MCF 10A (cell line): Measurements from ENCODE around the gene TEK. TPM values are rescaled to one million over a fixed set of nuclear protein-coding genes. Genes with fewer than 3 reads are reported as not detected.

ENCODE experiments used
- BruUV-seq: library from RNA; stranded (reverse); fragments of 400-500 nt; replicated peaks from 2 replicates; lab custom pipeline; 2021; lab: Mats Ljungman, UMichigan
- CTCF ChIA-PET: fragments of 300-600 bp; sonication (Branson Sonifier 250); formaldehyde crosslinking; extraction: SDS; loops from one replicate; lab custom pipeline; 2021; ENCODE audit warnings: antibody characterized with exemption, inconsistent platforms; lab: Yijun Ruan, JAX
- POLR2A ChIA-PET: fragments of 300-600, 350-650 bp; sonication (Branson Sonifier 250); formaldehyde crosslinking; extraction: SDS; loops from one replicate; lab custom pipeline; 2020; ENCODE audit warnings: antibody characterized with exemption, inconsistent platforms; lab: Yijun Ruan, JAX
- DNase-seq: peaks from one replicate; pipeline ENCODE4 v3.0.0-alpha.2; 2018; ENCODE audit not compliant: unreplicated experiment
- H3K27ac Mint-ChIP-seq: one replicate; pipeline ENCODE4 v1.8.0; 2022; ENCODE audit warnings: mild to moderate bottlenecking, low read depth, mixed read lengths; ENCODE audit not compliant: unreplicated experiment
- H3K27me3 Mint-ChIP-seq: one replicate; pipeline ENCODE4 v1.8.0; 2022; ENCODE audit warnings: mixed read lengths; ENCODE audit not compliant: insufficient read depth, unreplicated experiment
- H3K36me3 Mint-ChIP-seq: one replicate; pipeline ENCODE4 v1.8.0; 2022; ENCODE audit warnings: mild to moderate bottlenecking, moderate library complexity, mixed read lengths; ENCODE audit not compliant: insufficient read depth, unreplicated experiment
- H3K4me1 Mint-ChIP-seq: one replicate; pipeline ENCODE4 v1.8.0; 2022; ENCODE audit warnings: mixed read lengths; ENCODE audit not compliant: insufficient read depth, unreplicated experiment
- H3K4me3 Mint-ChIP-seq: one replicate; pipeline ENCODE4 v1.8.0; 2022; ENCODE audit warnings: mild to moderate bottlenecking, moderate library complexity, mixed read lengths; ENCODE audit not compliant: unreplicated experiment
- H3K9me3 Mint-ChIP-seq: one replicate; pipeline ENCODE4 v1.8.0; 2022; ENCODE audit warnings: mixed read lengths; ENCODE audit not compliant: unreplicated experiment
- intact Hi-C: fragments of 100-400 bp; cut with micrococcal nuclease; formaldehyde crosslinking; loops from 2 replicates; pipeline ENCODE4 v1.14.1; 2022
- total RNA-seq: library from RNA; stranded (reverse); gene quantifications from 2 replicates; pipeline ENCODE4 v1.2.3, GENCODE V29; 2022
- TF ChIP-seq, protein P1 (sequence below): fragments of 200-600 bp; IDR thresholded peaks from one replicate; pipeline ENCODE4 v1.8.0; 2022; ENCODE audit warnings: antibody characterized with exemption, mild to moderate bottlenecking; ENCODE audit not compliant: unreplicated experiment

Gene TEK
- total RNA-seq, 1 experiment from 2014 or later, result 0.91 TPM

DNA sequence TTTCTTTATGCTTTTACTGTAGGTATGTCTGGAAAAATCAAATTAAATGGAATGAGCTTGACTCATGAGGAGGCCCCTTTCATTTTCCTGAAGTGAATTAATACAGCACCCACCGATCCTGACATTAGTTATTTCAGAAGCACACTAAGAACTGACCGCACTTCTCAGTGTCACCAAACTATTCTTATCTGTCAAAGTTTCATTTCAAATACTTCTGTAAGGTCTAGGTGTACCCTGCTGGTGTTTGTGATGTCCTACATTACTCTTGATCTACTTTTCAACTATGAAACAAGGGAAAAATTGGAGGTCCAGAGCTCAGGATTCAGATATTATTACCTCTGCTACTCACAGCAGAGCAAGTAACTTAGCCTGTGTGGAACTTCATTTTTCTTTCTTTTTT is 1.8 kb upstream of the TEK start:
- Mint-ChIP-seq H3K4me1 (no peaks in the 10 kb centered on the region), H3K27me3 (no peaks in the 10 kb centered on the region), H3K4me3 (no peak overlapping the region), H3K36me3 (peaks cover 4% of the 10 kb centered on the region), H3K9me3 (no peaks in the 10 kb centered on the region), H3K27ac (no peak overlapping the region)
- TF ChIP-seq, protein P1, sequence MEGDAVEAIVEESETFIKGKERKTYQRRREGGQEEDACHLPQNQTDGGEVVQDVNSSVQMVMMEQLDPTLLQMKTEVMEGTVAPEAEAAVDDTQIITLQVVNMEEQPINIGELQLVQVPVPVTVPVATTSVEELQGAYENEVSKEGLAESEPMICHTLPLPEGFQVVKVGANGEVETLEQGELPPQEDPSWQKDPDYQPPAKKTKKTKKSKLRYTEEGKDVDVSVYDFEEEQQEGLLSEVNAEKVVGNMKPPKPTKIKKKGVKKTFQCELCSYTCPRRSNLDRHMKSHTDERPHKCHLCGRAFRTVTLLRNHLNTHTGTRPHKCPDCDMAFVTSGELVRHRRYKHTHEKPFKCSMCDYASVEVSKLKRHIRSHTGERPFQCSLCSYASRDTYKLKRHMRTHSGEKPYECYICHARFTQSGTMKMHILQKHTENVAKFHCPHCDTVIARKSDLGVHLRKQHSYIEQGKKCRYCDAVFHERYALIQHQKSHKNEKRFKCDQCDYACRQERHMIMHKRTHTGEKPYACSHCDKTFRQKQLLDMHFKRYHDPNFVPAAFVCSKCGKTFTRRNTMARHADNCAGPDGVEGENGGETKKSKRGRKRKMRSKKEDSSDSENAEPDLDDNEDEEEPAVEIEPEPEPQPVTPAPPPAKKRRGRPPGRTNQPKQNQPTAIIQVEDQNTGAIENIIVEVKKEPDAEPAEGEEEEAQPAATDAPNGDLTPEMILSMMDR, result no peak
- no TSS peak for BruUV-seq
- intact Hi-C loops, result no loop called here
- CTCF ChIA-PET, result interaction anchor here (0.6 kb wide), 1 partner anchor 1795 kb away, joined by 3 read pairs; no protein-coding TSS in a partner anchor
- POLR2A ChIA-PET, result interaction anchor here (0.6 kb wide), 1 partner anchor 13 kb away, joined by 3 read pairs; no protein-coding TSS in a partner anchor
- no peak for DNase-seq

- H3K4me3 Mint-ChIP-seq, result no peak overlapping the region
Observed at GRCh38 chr9:27109621-27110020, 596 bp downstream of the TEK start.

DNA sequence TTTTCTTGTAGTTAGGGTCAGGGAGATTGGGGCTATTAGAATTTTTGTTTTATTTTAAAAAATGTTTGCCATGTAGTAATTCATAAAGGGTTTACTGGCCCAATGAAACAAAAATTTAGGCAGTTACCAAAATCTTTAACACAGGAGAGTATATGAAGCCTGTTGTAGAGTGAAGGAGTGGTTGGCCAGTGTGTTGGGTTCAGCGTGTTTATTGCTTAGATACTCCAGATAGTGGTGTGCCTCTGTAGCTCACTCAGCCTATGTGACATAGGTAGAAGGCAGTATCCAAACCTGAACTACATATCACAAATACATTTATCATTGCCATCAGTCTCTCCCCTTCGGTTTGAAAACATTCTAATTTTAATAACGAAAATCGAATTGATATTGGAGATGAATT is 1.2 kb downstream of the TEK start:
- H3K36me3 Mint-ChIP-seq, result peaks cover 4% of the 10 kb centered on the region

More at GRCh38 chr9:27109621-27110020, 596 bp downstream of the TEK start:
- TF ChIP-seq, protein P1, result no peak
- DNase-seq, result no peak
- ChIA-PET CTCF (no interaction called here), POLR2A (no interaction called here)
- peaks cover 4% of the 10 kb centered on the region for H3K36me3 Mint-ChIP-seq
- intact Hi-C loops, result no loop called here
- H3K27ac Mint-ChIP-seq, result no peak overlapping the region
- BruUV-seq, result no TSS peak
- H3K4me1 Mint-ChIP-seq, result no peaks in the 10 kb centered on the region
- H3K9me3 Mint-ChIP-seq, result no peaks in the 10 kb centered on the region
- H3K27me3 Mint-ChIP-seq, result no peaks in the 10 kb centered on the region

DNA sequence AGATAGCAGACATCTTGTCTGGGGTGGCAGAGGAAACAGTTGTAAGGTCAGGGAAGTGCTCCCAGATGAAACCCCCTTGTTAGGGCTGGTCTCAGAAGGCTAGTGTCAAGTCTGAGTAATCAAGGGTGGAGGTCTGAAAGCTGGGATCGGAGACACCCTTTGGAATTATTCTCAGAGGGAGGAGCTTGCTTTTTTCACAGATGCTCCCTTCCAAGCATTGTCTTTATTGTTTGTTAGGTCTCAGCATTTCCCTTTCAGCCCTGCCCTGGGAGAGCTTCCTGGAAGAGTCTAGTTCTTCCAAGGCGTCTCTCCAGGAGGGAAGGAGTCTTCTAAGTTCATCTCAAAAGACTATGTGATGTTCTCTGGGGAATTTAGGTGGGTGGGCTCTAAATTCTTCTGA is 3.2 kb downstream of the TEK start:
- no peak for DNase-seq
- CTCF ChIA-PET, result no interaction called here
- Mint-ChIP-seq H3K4me1 (peaks cover 6% of the 10 kb centered on the region), H3K9me3 (no peaks in the 10 kb centered on the region), H3K4me3 (no peak overlapping the region), H3K27me3 (no peaks in the 10 kb centered on the region), H3K27ac (no peak overlapping the region), H3K36me3 (peaks cover 2% of the 10 kb centered on the region)
- POLR2A ChIA-PET, result no interaction called here
- TF ChIP-seq, protein P1, result no peak
- intact Hi-C loops, result no loop called here
- BruUV-seq, result no TSS peak

More for the DNA sequence above, 1.2 kb downstream of the TEK start:
- H3K4me3 Mint-ChIP-seq, result no peak overlapping the region
- ChIA-PET POLR2A (no interaction called here), CTCF (interaction anchor here (1.5 kb wide), 1 partner anchor 13 kb away, joined by 3 read pairs; no protein-coding TSS in a partner anchor)
- no peaks in the 10 kb centered on the region for H3K27me3 Mint-ChIP-seq
- no peaks in the 10 kb centered on the region for H3K4me1 Mint-ChIP-seq
- DNase-seq, result no peak
- no peak overlapping the region for H3K27ac Mint-ChIP-seq
- BruUV-seq, result no TSS peak
- intact Hi-C loops, result no loop called here
- TF ChIP-seq, protein P1, result no peak
- H3K9me3 Mint-ChIP-seq, result no peaks in the 10 kb centered on the region
